Karpas-422 (cell line): ENCODE data around the gene WBP1L. TPM values are rescaled to one million over a fixed set of nuclear protein-coding genes. Genes with fewer than 3 reads are reported as not detected.
"Not testable (repeated sequence)": the region's sequence is repeated elsewhere in the genome, so short reads cannot be mapped to it uniquely, and the experiment has no call there.

Experiments
- DNase-seq: peaks from one replicate; pipeline ENCODE4 v3.0.0-alpha.2; 2015
- H2AFZ ChIP-seq: fragments of 200-600 bp; sonication (generic); 2 replicates; pipeline ENCODE4 v1.6.1; 2014; ENCODE audit warnings: antibody characterized with exemption, low read length, mixed read lengths
- H3K27ac ChIP-seq: fragments of 200-600 bp; sonication (generic); 2 replicates; pipeline ENCODE4 v1.5.1; 2014; ENCODE audit warnings: mild to moderate bottlenecking, low read length, moderate library complexity
- H3K27me3 ChIP-seq: fragments of 200-600 bp; sonication (generic); 2 replicates; pipeline ENCODE4 v1.6.1; 2014; ENCODE audit warnings: low read length, mixed read lengths
- H3K36me3 ChIP-seq: fragments of 200-600 bp; sonication (generic); 2 replicates; pipeline ENCODE4 v1.6.1; 2014; ENCODE audit warnings: low read length, mixed read lengths; ENCODE audit not compliant: insufficient read depth
- H3K4me1 ChIP-seq: fragments of 200-600 bp; sonication (generic); 2 replicates; pipeline ENCODE4 v1.6.1; 2014; ENCODE audit warnings: mild to moderate bottlenecking, low read length, mixed read lengths
- H3K4me2 ChIP-seq: fragments of 200-600 bp; sonication (generic); 2 replicates; pipeline ENCODE4 v1.6.1; 2014; ENCODE audit warnings: low read length, low read depth, mild to moderate bottlenecking; ENCODE audit not compliant: poor library complexity, severe bottlenecking
- H3K4me3 ChIP-seq: fragments of 200-600 bp; sonication (generic); 2 replicates; pipeline ENCODE4 v1.5.1; 2014; ENCODE audit warnings: mild to moderate bottlenecking, antibody characterized with exemption, low read length, mixed read lengths
- H3K79me2 ChIP-seq: fragments of 200-600 bp; sonication (generic); 2 replicates; pipeline ENCODE4 v1.6.1; 2014; ENCODE audit warnings: mild to moderate bottlenecking, low read length, mixed read lengths
- H3K9ac ChIP-seq: fragments of 200-600 bp; sonication (generic); 2 replicates; pipeline ENCODE4 v1.6.0; 2014; ENCODE audit warnings: low read length
- H3K9me2 ChIP-seq: fragments of 200-600 bp; sonication (generic), shearing (Covaris generic); replicated peaks from 2 replicates; pipeline ENCODE4 v1.6.0; 2014; ENCODE audit warnings: mild to moderate bottlenecking, low read length, moderate library complexity; ENCODE audit not compliant: insufficient read depth
- H3K9me3 ChIP-seq: fragments of 300-700, 200-600 bp; sonication (generic); 2 replicates; pipeline ENCODE4 v1.6.1; 2014; ENCODE audit warnings: low read length, mixed read lengths
- H4K20me1 ChIP-seq: fragments of 200-600 bp; sonication (generic); 2 replicates; pipeline ENCODE4 v1.6.1; 2014; ENCODE audit warnings: mild to moderate bottlenecking, antibody characterized with exemption, low read length, low read depth; ENCODE audit not compliant: insufficient read depth
- total RNA-seq: library from RNA; depleted of rRNA; stranded (reverse); fragments of >200 nt; shearing (Covaris generic); gene quantifications from 2 replicates; pipeline ENCODE4 v1.2.3, GENCODE V29; 2014; ENCODE audit warnings: low replicate concordance

WBP1L gene
- total RNA-seq, 1 experiment from 2014 or later = 34.8 TPM

- H4K20me1 ChIP-seq, H3K9me2 ChIP-seq, H3K9ac ChIP-seq, H3K36me3 ChIP-seq, H2AFZ ChIP-seq, H3K4me3 ChIP-seq, H3K27ac ChIP-seq, H3K9me3 ChIP-seq, H3K4me1 ChIP-seq, H3K27me3 ChIP-seq, H3K79me2 ChIP-seq, DNase-seq, H3K4me2 ChIP-seq: not testable (repeated sequence)
These were observed 99.4 kb downstream of the WBP1L start for GRCh38 chr10:102843139-102843538.

DNA sequence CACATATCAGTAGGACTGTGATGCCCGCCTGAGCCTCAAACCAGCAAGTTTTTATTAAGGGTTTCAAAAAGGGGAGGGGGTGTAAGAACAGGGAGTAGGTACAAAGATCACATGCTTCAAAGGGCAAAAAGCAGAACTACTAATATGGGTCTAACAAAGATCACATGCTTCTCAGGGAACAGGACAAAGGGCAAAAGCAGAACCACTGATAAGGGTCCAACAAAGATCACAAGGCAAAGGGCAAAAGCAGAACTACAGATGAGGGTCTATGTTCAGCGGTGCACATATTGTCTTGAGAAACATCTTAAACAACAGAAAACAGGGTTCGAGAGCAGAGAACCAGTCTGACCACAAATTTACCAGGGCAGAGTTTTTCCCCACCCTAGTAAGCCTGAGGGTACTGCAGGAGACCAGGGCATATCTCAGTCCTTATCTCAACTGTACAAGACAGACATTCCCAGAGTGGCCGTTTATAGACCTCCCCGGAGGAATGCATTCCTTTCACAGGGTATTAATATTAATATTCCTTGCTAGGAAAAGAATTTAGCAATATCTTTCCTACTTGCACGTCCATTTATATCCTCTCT is 100.5 kb downstream of the WBP1L start:
- not testable (repeated sequence) for H3K4me3 ChIP-seq, H3K27ac ChIP-seq, H2AFZ ChIP-seq, H3K36me3 ChIP-seq, H3K4me2 ChIP-seq, H3K9me3 ChIP-seq, DNase-seq, H3K4me1 ChIP-seq, H4K20me1 ChIP-seq, H3K27me3 ChIP-seq, H3K9ac ChIP-seq, H3K9me2 ChIP-seq, H3K79me2 ChIP-seq

GRCh38 chr10:102845352-102845902 is 101.7 kb downstream of the WBP1L start:
- Histone ChIP-seq H4K20me1 (no peaks in the 10 kb centered on the region), H3K4me1 (no peaks in the 10 kb centered on the region), H3K79me2 (no peaks in the 10 kb centered on the region), H3K9me2 (no peaks in the 10 kb centered on the region), H3K27ac (no peak overlapping the region), H3K36me3 (no peaks in the 10 kb centered on the region), H3K27me3 (no peaks in the 10 kb centered on the region), H3K9ac (no peak overlapping the region), H3K4me3 (no peak overlapping the region), H2AFZ (no peak overlapping the region), H3K4me2 (no peak overlapping the region), H3K9me3 (no peaks in the 10 kb centered on the region)
- DNase-seq = no peak

DNA sequence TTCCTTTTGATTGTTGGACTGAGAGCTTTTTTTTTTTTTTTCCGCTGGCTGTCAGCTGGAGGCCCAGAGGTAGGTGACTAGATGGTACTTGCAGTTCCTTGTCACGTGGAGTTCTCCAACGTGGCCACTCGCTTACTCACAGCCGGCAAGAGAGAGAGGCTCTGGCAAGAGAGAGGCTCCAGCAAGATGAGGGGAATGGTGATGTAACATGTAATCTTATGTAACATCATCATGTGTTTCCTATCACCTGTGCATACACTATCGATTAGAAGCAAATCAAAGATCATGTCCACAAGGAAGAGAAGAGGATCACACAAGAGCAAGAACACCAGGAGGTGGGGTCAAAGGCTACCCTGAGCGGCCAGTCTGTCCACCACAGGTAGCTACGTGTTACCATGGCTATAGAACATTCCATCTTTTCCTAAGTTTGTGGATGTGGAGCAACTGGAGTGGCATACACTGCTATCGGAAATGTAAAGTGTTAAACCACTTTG is 106.3 kb downstream of the WBP1L start:
- Histone ChIP-seq H3K4me1 (peaks cover 2% of the 10 kb centered on the region; the same call in 1 of the 2 replicates), H3K27me3 (no peaks in the 10 kb centered on the region), H3K27ac (no peak overlapping the region), H3K4me2 (no peak overlapping the region), H3K9me2 (no peaks in the 10 kb centered on the region), H4K20me1 (no peaks in the 10 kb centered on the region), H2AFZ (no peak overlapping the region), H3K36me3 (no peaks in the 10 kb centered on the region), H3K9ac (no peak overlapping the region), H3K79me2 (peaks cover 3% of the 10 kb centered on the region), H3K9me3 (no peaks in the 10 kb centered on the region), H3K4me3 (no peak overlapping the region)
- no peak for DNase-seq

DNA sequence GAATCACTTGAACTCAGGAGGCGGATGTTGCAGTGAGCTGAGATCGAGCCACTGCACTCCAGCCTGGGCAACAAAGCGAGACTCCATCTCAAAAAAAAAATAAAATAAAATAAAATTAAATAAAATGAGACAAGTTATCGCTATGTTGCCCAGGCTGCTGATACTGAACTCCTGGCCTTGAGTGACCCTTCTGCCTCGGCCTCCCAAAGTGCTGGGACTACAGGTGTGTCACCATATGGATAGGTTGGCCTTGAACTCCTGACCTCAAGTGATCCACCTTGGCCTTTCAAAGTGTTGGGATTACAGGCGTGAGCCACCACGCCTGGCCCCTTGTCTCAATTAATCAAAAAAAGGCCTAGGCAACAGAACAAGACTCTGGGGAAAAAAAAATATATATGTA is 109.5 kb downstream of the WBP1L start:
- not testable (repeated sequence) for H3K27me3 ChIP-seq, H3K9ac ChIP-seq, H3K36me3 ChIP-seq, H3K9me3 ChIP-seq, H3K27ac ChIP-seq, H4K20me1 ChIP-seq, H3K9me2 ChIP-seq, DNase-seq, H2AFZ ChIP-seq
- Histone ChIP-seq H3K79me2 (peaks cover 23% of the 10 kb centered on the region), H3K4me2 (peak overlapping the region; percentile 68), H3K4me3 (peak overlapping the region; percentile 99; the same call in 1 of the 2 replicates), H3K4me1 (peaks cover 12% of the 10 kb centered on the region)

- Histone ChIP-seq H3K4me1 (peaks cover 12% of the 10 kb centered on the region), H3K79me2 (peaks cover 27% of the 10 kb centered on the region), H3K4me2 (peak overlapping the region; percentile 68), H3K4me3 (peak overlapping the region; percentile 99; the same call in 1 of the 2 replicates)
- not testable (repeated sequence) for H3K27ac ChIP-seq, H3K9ac ChIP-seq, DNase-seq, H3K27me3 ChIP-seq, H2AFZ ChIP-seq, H3K36me3 ChIP-seq, H3K9me3 ChIP-seq, H4K20me1 ChIP-seq, H3K9me2 ChIP-seq
These were observed 112.1 kb downstream of the WBP1L start for GRCh38 chr10:102855731-102856436.

DNA sequence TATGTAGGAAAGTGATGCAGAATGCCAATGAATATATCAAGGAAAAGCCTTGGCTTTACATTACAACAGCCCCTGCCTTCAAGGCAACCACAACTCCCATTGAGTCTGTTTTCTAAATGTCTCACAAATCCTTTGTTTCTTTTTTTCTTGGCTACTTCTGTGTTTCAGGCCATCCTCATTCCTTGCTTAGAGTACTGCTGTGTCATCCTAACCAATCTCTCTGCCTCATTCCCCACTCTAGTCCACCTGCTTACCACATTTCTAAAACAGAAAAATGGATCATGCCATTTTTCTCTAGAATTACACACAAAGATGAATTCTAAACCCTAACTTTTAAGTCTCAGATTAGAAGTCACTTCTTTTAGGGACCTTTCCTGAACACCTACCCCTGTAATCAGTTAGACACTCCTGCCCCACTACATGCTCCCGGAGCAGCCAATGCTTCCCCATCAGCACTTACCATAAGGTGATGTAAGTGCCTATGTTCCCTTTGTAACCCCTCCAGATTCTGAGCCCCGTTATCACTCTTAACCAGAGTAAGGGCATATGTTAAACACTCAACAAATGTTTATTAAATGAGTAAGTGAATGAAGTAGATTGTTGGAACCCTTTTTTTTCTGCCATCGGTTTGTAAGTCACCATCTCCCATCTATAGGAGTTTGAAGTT is 113.1 kb downstream of the WBP1L start:
- Histone ChIP-seq H3K27ac (no peak overlapping the region), H3K79me2 (peaks cover 27% of the 10 kb centered on the region), H3K36me3 (0 out of 2 replicates have a peak, but pooled peaks cover 3% of the 10 kb centered on the region), H3K27me3 (no peaks in the 10 kb centered on the region), H3K4me1 (peaks cover 12% of the 10 kb centered on the region), H3K9me2 (no peaks in the 10 kb centered on the region), H3K4me2 (peak overlapping the region; percentile 18), H2AFZ (no peak overlapping the region), H4K20me1 (no peaks in the 10 kb centered on the region), H3K9me3 (no peaks in the 10 kb centered on the region), H3K9ac (no peak overlapping the region), H3K4me3 (no peak overlapping the region)
- no peak for DNase-seq

- peaks cover 11% of the 10 kb centered on the region for H3K4me1 ChIP-seq
- no peaks in the 10 kb centered on the region for H4K20me1 ChIP-seq
- H3K9me3 ChIP-seq = no peaks in the 10 kb centered on the region
- no peak overlapping the region for H3K4me2 ChIP-seq
- H3K9me2 ChIP-seq = no peaks in the 10 kb centered on the region
- H3K79me2 ChIP-seq = peaks cover 26% of the 10 kb centered on the region
- DNase-seq = no peak
- H3K27ac ChIP-seq = no peak overlapping the region
- no peak overlapping the region for H2AFZ ChIP-seq
- 0 out of 2 replicates have a peak, but pooled peaks cover 3% of the 10 kb centered on the region for H3K36me3 ChIP-seq
- H3K9ac ChIP-seq = no peak overlapping the region
- H3K4me3 ChIP-seq = no peak overlapping the region
- H3K27me3 ChIP-seq = no peaks in the 10 kb centered on the region
These were observed 116.2 kb downstream of the WBP1L start for GRCh38 chr10:102859911-102860310.
